ENCODE results near the gene ARMC9. TPM values are rescaled to one million over a fixed set of nuclear protein-coding genes. Genes with fewer than 3 reads are reported as not detected.

Gene ARMC9
- total RNA-seq, 1 experiment from 2014 or later = 23.4 TPM

GRCh38 chr2:231286964-231287363 is 88.5 kb downstream of the ARMC9 start:
- Histone ChIP-seq H2AFZ (ENCODE audit: low read length) (no peak overlapping the region), H3K27ac (ENCODE audit: low read length) (no peak overlapping the region)
- no peak for ATAC-seq

GRCh38 chr2:231287696-231288095 is 89.3 kb downstream of the ARMC9 start:
- DNase-seq (no peak), ATAC-seq (no peak)
- Histone ChIP-seq H3K9ac (ENCODE audit: low read length) (no peak overlapping the region), H3K4me2 (ENCODE audit: low read length) (no peak overlapping the region), H3K27ac (ENCODE audit: low read length) (no peak overlapping the region), H2AFZ (ENCODE audit: low read length) (no peak overlapping the region), H3K36me3 (ENCODE audit: low read depth, low read length) (no peaks in the 10 kb centered on the region), H3K9me3 (ENCODE audit: low read length) (no peaks in the 10 kb centered on the region), H3K4me1 (ENCODE audit: insufficient read depth, low read length) (no peaks in the 10 kb centered on the region), H3K79me2 (ENCODE audit: low read length) (no peaks in the 10 kb centered on the region), H3K4me3 (ENCODE audit: low read length) (no peak overlapping the region), H4K20me1 (ENCODE audit: low read length) (no peaks in the 10 kb centered on the region), H3F3A (ENCODE audit: low read length, unreplicated experiment) (no peaks in the 10 kb centered on the region), H3K9me2 (replicated peaks; ENCODE audit: low read length) (no peaks in the 10 kb centered on the region), H3K27me3 (ENCODE audit: low read length) (no peaks in the 10 kb centered on the region)
- intact Hi-C loops (cut with micrococcal nuclease) = no loop called here
- POLR2A ChIA-PET (ENCODE audit: unreplicated experiment) = interaction anchor here (0.5 kb wide), 1 partner anchor 113 kb away, joined by 4 read pairs; no protein-coding TSS in a partner anchor
- no TSS peak for BruUV-seq (replicated peaks)
- TF ChIP-seq EZH2 (IDR thresholded peaks at IDR 0.05; ENCODE audit: low read length, unreplicated experiment) (no peak), EZH2phosphoT487 (IDR thresholded peaks at IDR 0.05; ENCODE audit: borderline replicate concordance, low read length) (no peak), CTCF (conservative IDR thresholded peaks at IDR 0.05; ENCODE audit: low read depth, low read length) (no peak)
- CTCF ChIA-PET = no interaction called here

More at GRCh38 chr2:231286964-231287363, 88.5 kb downstream of the ARMC9 start:
- no peak overlapping the region for H3K4me2 ChIP-seq (ENCODE audit: low read length)
- no peak for DNase-seq
- H3K27me3 ChIP-seq (ENCODE audit: low read length) = no peaks in the 10 kb centered on the region
- TF ChIP-seq EZH2 (IDR thresholded peaks at IDR 0.05; ENCODE audit: low read length, unreplicated experiment) (no peak), EZH2phosphoT487 (IDR thresholded peaks at IDR 0.05; ENCODE audit: borderline replicate concordance, low read length) (no peak), CTCF (conservative IDR thresholded peaks at IDR 0.05; ENCODE audit: low read depth, low read length) (no peak)
- POLR2A ChIA-PET (ENCODE audit: unreplicated experiment) = interaction anchor here (0.5 kb wide), 1 partner anchor 114 kb away, joined by 4 read pairs; no protein-coding TSS in a partner anchor
- no peaks in the 10 kb centered on the region for H3K36me3 ChIP-seq (ENCODE audit: low read depth, low read length)
- no peaks in the 10 kb centered on the region for H4K20me1 ChIP-seq (ENCODE audit: low read length)
- CTCF ChIA-PET = no interaction called here
- H3K9me3 ChIP-seq (ENCODE audit: low read length) = no peaks in the 10 kb centered on the region
- no TSS peak for BruUV-seq (replicated peaks)
- intact Hi-C loops (cut with micrococcal nuclease) = no loop called here
- no peaks in the 10 kb centered on the region for H3K4me1 ChIP-seq (ENCODE audit: insufficient read depth, low read length)
- H3K4me3 ChIP-seq (ENCODE audit: low read length) = no peak overlapping the region
- no peak overlapping the region for H3K9ac ChIP-seq (ENCODE audit: low read length)
- H3K9me2 ChIP-seq (replicated peaks; ENCODE audit: low read length) = no peaks in the 10 kb centered on the region
- no peaks in the 10 kb centered on the region for H3K79me2 ChIP-seq (ENCODE audit: low read length)
- no peaks in the 10 kb centered on the region for H3F3A ChIP-seq (ENCODE audit: low read length, unreplicated experiment)

DNA sequence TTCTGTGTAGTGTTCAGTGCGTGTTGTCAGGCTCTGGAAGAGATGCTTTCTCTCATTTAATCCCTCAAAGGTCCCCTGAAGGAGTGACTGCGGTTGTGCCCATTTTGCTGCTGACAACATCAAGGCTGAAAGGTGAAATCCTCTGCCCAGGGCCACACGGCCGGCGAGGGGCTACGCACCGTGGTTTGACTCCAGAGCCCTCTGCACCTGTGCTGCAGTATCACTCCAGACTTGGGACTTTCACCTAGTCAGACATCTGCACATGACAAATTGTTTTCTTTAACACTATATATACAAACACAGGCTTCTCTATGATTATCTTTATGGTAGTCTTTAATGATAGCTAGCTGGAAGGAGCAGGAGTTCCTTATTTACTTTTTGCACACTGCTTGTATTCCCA is 90.2 kb downstream of the ARMC9 start:
- Histone ChIP-seq H3K4me2 (ENCODE audit: low read length) (no peak overlapping the region), H3K27ac (ENCODE audit: low read length) (no peak overlapping the region), H3K9ac (ENCODE audit: low read length) (no peak overlapping the region), H3K36me3 (ENCODE audit: low read depth, low read length) (no peaks in the 10 kb centered on the region), H4K20me1 (ENCODE audit: low read length) (no peaks in the 10 kb centered on the region), H3K4me1 (ENCODE audit: insufficient read depth, low read length) (no peaks in the 10 kb centered on the region), H3K9me2 (replicated peaks; ENCODE audit: low read length) (no peaks in the 10 kb centered on the region), H3F3A (ENCODE audit: low read length, unreplicated experiment) (no peaks in the 10 kb centered on the region), H3K4me3 (ENCODE audit: low read length) (no peak overlapping the region), H2AFZ (ENCODE audit: low read length) (no peak overlapping the region), H3K79me2 (ENCODE audit: low read length) (no peaks in the 10 kb centered on the region), H3K9me3 (ENCODE audit: low read length) (no peaks in the 10 kb centered on the region), H3K27me3 (ENCODE audit: low read length) (no peaks in the 10 kb centered on the region)
- no peak for TF ChIP-seq EZH2 (IDR thresholded peaks at IDR 0.05; ENCODE audit: low read length, unreplicated experiment)
- TF ChIP-seq EZH2phosphoT487 (IDR thresholded peaks at IDR 0.05; ENCODE audit: borderline replicate concordance, low read length) = no peak
- TF ChIP-seq CTCF (conservative IDR thresholded peaks at IDR 0.05; ENCODE audit: low read depth, low read length) = no peak
- ChIA-PET CTCF (no interaction called here), POLR2A (ENCODE audit: unreplicated experiment) (no interaction called here)
- no peak for DNase-seq
- BruUV-seq (replicated peaks) = no TSS peak
- ATAC-seq = no peak
- intact Hi-C loops (cut with micrococcal nuclease) = no loop called here

All from PC-3 (cell line).